Liver (tissue), 9 donors: ENCODE data around the gene RPS6KA5. TPM values are rescaled to one million over a fixed set of nuclear protein-coding genes. Genes with fewer than 3 reads are reported as not detected.

Experiments used
- DNase-seq: peaks from one replicate; pipeline ENCODE4 v3.0.0-alpha.2; 2017; ENCODE audit warnings: low spot score
- H3K27ac ChIP-seq, 2 donors: one replicate each; pipeline ENCODE4 v1.7.0; 2013; ENCODE audit warnings: inconsistent platforms in 2 of 2, low read length in 2 of 2, control low read depth in 1 of 2, low read depth in 1 of 2, mild to moderate bottlenecking in 1 of 2
- H3K27me3 ChIP-seq, 4 donors: one replicate each; pipeline versions ENCODE4 v1.6.1 to v1.7.0; 2013; ENCODE audit warnings: low read length in 3 of 4, inconsistent platforms in 1 of 4, mild to moderate bottlenecking in 1 of 4, moderate library complexity in 1 of 4; ENCODE audit not compliant: control insufficient read depth in 4 of 4, insufficient read depth in 4 of 4
- H3K36me3 ChIP-seq, 4 donors: one replicate each; pipeline versions ENCODE4 v1.6.1 to v1.7.0; 2013; ENCODE audit warnings: low read length in 3 of 4, mild to moderate bottlenecking in 3 of 4, low read depth in 1 of 4, moderate library complexity in 1 of 4; ENCODE audit not compliant: control insufficient read depth in 4 of 4, insufficient read depth in 3 of 4
- H3K4me1 ChIP-seq, 4 donors: one replicate each; pipeline versions ENCODE4 v1.6.1 to v1.7.0; 2013; ENCODE audit warnings: low read length in 3 of 4, mild to moderate bottlenecking in 3 of 4, moderate library complexity in 1 of 4; ENCODE audit not compliant: control insufficient read depth in 4 of 4, insufficient read depth in 4 of 4
- H3K4me3 ChIP-seq, 3 donors: one replicate each; pipeline versions ENCODE4 v1.6.1 to v1.7.0; 2013; ENCODE audit warnings: low read length in 3 of 3, control low read depth in 1 of 3, low read depth in 1 of 3, mild to moderate bottlenecking in 1 of 3
- H3K9ac ChIP-seq, 2 donors: one replicate each; pipeline ENCODE4 v1.7.0; 2013; ENCODE audit warnings: low read length in 2 of 2, mild to moderate bottlenecking in 2 of 2, moderate library complexity in 2 of 2, control low read depth in 1 of 2, low read depth in 1 of 2
- H3K9me3 ChIP-seq, 4 donors: one replicate each; pipeline versions ENCODE4 v1.6.1 to v1.7.0; 2013; ENCODE audit warnings: low read length in 3 of 4; ENCODE audit not compliant: control insufficient read depth in 4 of 4
- EGR1 ChIP-seq, 2 donors: IDR thresholded peaks; 2 replicates each; pipeline ENCODE4 v1.6.1; 2016 to 2018; ENCODE audit warnings: antibody characterized with exemption in 2 of 2, low read depth in 2 of 2
- FOXA2 ChIP-seq: IDR thresholded peaks from 2 replicates; pipeline ENCODE4 v1.6.1; 2016; ENCODE audit warnings: antibody characterized with exemption
- GABPA ChIP-seq, 2 donors: IDR thresholded peaks in 1 of 2; conservative IDR thresholded peaks in 1 of 2; 2 replicates each; pipeline ENCODE4 v1.6.1; 2016; ENCODE audit warnings: antibody characterized with exemption in 2 of 2, mild to moderate bottlenecking in 1 of 2, moderate library complexity in 1 of 2
- HNF4A ChIP-seq, 2 donors: conservative IDR thresholded peaks; 2 replicates each; pipeline ENCODE4 v1.6.1; 2016; ENCODE audit warnings: antibody characterized with exemption in 2 of 2, mild to moderate bottlenecking in 2 of 2
- NR2F2 ChIP-seq: IDR thresholded peaks from 2 replicates; pipeline ENCODE4 v1.6.1; 2016; ENCODE audit warnings: antibody characterized with exemption
- TAF1 ChIP-seq: conservative IDR thresholded peaks from 2 replicates; pipeline ENCODE4 v1.6.1; 2016; ENCODE audit warnings: antibody characterized with exemption, mild to moderate bottlenecking
- YY1 ChIP-seq: IDR thresholded peaks from 2 replicates; pipeline ENCODE4 v1.6.1; 2016; ENCODE audit warnings: antibody characterized with exemption, mild to moderate bottlenecking
- WGBS: extraction: QIAGEN DNeasy Blood & Tissue Kit; methylation state at CpG from one replicate; pipeline ENCODE4 v1.1.7; 2013; 5-methylcytosine and 5-hydroxymethylcytosine counted together
- polyA plus RNA-seq, 2 donors: library from polyadenylated mRNA; stranded (reverse) in 1 of 2; unstranded in 1 of 2; fragments of 200-250 nt in 1 of 2; fragments of >200 nt in 1 of 2; fragmentation: Nextera tagmentation in 1 of 2; extraction: Ambion mirVana in 1 of 2; gene quantifications; one replicate each; pipeline versions ENCODE4 v1.2.1 to v1.2.3, GENCODE V29; 2013 to 2015
- total RNA-seq, 2 donors: library from RNA; depleted of rRNA; stranded (reverse); fragments of >200 nt; gene quantifications; one replicate each; pipeline ENCODE4 v1.2.3, GENCODE V29; 2014
- TF ChIP-seq, protein P1 (sequence below): IDR thresholded peaks from 2 replicates; pipeline ENCODE4 v1.6.1; 2016; ENCODE audit warnings: antibody characterized with exemption, mild to moderate bottlenecking
- TF ChIP-seq, protein P2 (sequence below): IDR thresholded peaks from 2 replicates; pipeline ENCODE4 v1.6.1; 2016; ENCODE audit warnings: antibody characterized with exemption
- TF ChIP-seq, protein P3 (sequence below): IDR thresholded peaks from 2 replicates; pipeline ENCODE4 v1.6.1; 2016; ENCODE audit warnings: antibody characterized with exemption
- TF ChIP-seq, protein P4 (sequence below): IDR thresholded peaks from 2 replicates; pipeline ENCODE4 v1.6.1; 2016; ENCODE audit warnings: antibody characterized with exemption
- donor health status: healthy.
- donor health status: healthy.
- donor health status: healthy.
- donor health status: healthy.
- donor health status: healthy.

Gene RPS6KA5
- total and polyA plus RNA-seq, 4 donors: 0.52 to 2.3 (median 1.3) TPM

DNA sequence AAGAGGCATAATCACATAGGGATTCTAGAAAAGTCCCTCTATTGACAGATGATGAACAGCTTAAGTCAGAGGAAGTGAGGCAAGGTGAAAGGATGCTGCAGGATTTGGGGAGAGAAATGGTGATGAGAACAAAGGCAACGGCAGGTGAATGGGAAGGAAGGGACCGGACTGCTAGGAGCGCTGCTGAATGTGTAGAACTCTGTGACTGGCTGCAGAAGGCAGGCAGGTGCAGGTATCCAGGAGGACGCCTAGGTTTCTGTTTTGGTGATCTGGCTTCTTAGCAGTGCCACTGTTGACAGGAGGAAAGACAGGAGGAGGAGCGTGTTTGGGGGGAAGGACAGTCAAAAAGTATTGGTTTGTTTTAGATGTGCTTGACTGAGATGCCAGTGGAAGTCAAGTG, 185.8 kb downstream of the RPS6KA5 start (continued):
- TF ChIP-seq, protein P1, sequence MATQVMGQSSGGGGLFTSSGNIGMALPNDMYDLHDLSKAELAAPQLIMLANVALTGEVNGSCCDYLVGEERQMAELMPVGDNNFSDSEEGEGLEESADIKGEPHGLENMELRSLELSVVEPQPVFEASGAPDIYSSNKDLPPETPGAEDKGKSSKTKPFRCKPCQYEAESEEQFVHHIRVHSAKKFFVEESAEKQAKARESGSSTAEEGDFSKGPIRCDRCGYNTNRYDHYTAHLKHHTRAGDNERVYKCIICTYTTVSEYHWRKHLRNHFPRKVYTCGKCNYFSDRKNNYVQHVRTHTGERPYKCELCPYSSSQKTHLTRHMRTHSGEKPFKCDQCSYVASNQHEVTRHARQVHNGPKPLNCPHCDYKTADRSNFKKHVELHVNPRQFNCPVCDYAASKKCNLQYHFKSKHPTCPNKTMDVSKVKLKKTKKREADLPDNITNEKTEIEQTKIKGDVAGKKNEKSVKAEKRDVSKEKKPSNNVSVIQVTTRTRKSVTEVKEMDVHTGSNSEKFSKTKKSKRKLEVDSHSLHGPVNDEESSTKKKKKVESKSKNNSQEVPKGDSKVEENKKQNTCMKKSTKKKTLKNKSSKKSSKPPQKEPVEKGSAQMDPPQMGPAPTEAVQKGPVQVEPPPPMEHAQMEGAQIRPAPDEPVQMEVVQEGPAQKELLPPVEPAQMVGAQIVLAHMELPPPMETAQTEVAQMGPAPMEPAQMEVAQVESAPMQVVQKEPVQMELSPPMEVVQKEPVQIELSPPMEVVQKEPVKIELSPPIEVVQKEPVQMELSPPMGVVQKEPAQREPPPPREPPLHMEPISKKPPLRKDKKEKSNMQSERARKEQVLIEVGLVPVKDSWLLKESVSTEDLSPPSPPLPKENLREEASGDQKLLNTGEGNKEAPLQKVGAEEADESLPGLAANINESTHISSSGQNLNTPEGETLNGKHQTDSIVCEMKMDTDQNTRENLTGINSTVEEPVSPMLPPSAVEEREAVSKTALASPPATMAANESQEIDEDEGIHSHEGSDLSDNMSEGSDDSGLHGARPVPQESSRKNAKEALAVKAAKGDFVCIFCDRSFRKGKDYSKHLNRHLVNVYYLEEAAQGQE: no peak
- TF ChIP-seq FOXA2: no peak

DNA sequence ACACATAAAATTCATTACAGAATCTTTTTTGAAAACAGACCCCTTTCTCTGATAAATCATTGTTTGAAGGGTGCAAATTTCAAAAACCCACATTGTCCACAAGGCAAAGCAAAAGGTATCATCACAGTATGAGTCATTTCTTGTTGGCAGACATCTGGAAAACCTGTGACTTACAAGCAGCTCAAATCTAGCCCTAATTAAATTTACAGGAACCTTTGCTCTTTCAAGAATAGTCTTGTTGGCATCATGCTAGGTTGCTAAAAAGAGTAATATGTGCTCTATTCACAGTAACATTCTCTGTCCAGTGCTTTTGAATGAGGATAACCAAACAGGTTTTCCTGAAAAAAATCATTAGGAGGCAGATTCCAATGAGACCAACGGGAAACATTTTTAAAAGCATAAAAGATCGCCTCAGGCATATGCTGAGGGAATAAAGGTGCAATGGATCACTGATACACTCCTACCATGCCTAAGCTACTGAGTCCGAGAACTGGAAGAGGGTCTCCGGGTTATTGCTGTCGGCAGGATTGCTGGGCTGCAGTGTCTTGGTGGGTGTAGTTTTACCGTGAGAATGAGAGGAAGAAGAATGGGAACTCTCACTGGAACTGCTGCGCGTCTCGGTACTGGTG, 188.7 kb downstream of the RPS6KA5 start:
- TF ChIP-seq, protein P2, sequence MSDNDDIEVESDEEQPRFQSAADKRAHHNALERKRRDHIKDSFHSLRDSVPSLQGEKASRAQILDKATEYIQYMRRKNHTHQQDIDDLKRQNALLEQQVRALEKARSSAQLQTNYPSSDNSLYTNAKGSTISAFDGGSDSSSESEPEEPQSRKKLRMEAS: no peak
- TF ChIP-seq TAF1: no peak
- H3K4me1 ChIP-seq: no peaks in the 10 kb centered on the region
- no peak overlapping the region for H3K27ac ChIP-seq
- peaks cover 0 to 5% (median 2%) of the 10 kb centered on the region in 4 donors for H3K36me3 ChIP-seq
- 96% methylated on average over 9 of the region's 9 CpGs for WGBS
- no peak overlapping the region for H3K4me3 ChIP-seq
- H3K27me3 ChIP-seq: no peaks in the 10 kb centered on the region
- H3K9me3 ChIP-seq: no peaks in the 10 kb centered on the region
- no peak for DNase-seq
- H3K9ac ChIP-seq: no peak overlapping the region

DNA sequence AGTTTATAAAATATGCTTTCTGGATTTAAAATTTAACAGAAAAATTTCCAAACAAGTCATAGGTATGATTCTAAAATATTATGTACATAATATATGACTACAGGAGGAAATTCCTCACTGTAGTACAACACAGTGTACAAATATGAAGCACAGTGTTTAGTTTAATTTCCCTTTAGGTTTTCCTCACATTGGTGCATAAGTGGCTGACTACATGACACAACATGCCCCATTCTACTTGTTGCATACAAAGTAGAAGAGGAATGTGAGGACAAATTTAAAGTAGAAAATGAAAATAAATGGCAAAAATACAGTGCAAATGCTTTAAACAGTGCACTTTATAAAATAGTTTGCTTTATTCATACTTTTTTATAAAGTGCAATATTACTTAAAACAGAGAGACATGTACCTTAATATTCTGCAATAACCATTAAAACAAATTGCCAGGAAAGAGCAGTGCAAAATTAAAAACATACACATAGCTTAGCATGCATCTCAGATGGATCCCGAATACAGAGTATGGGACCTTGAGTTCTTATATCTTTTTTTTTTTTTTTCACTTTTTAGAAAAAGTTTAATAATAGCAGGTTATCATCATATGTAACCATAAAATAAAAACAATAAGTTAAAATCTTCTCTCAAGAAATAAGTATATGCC, 189.4 kb downstream of the RPS6KA5 start:
- 97% methylated on average over 1 of the region's 1 CpG for WGBS
- H3K4me1 ChIP-seq: no peaks in the 10 kb centered on the region
- H3K27ac ChIP-seq: no peak overlapping the region
- TF ChIP-seq HNF4A (conservative IDR thresholded peaks at IDR 0.05) (no peak), GABPA (IDR thresholded peaks at IDR 0.05 in 1 of 2, conservative IDR thresholded peaks at IDR 0.05 in 1 of 2) (no peak)
- no peak overlapping the region for H3K4me3 ChIP-seq
- DNase-seq: no peak
- H3K36me3 ChIP-seq: peaks cover 0 to 5% (median 2%) of the 10 kb centered on the region in 4 donors
- H3K9ac ChIP-seq: no peak overlapping the region
- no peaks in the 10 kb centered on the region for H3K9me3 ChIP-seq
- no peaks in the 10 kb centered on the region for H3K27me3 ChIP-seq

DNA sequence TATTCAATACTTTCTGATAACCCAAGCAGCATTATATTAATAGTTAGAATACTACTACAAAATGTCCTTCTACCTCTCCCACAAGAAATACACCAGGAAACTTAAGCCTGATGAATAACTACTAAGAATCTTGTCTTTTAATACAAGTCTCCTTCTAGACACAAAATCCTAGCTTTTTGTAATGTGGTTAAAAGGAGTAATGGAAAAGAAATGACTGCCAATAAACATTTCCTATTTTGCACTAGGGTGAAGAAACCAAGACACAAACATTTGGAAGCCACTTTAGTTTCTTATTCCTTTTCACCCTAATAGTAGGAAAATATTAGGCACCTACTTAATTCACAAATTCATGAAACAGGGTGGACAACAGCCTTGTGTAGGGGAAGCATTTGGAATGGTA, 192.9 kb downstream of the RPS6KA5 start:
- DNase-seq: no peak
- Histone ChIP-seq H3K4me1 (no peaks in the 10 kb centered on the region), H3K27me3 (no peaks in the 10 kb centered on the region), H3K36me3 (no peaks in the 10 kb centered on the region), H3K9me3 (no peaks in the 10 kb centered on the region), H3K4me3 (no peak overlapping the region), H3K9ac (no peak overlapping the region), H3K27ac (no peak overlapping the region)
- TF ChIP-seq YY1: no peak
- TF ChIP-seq, protein P3, sequence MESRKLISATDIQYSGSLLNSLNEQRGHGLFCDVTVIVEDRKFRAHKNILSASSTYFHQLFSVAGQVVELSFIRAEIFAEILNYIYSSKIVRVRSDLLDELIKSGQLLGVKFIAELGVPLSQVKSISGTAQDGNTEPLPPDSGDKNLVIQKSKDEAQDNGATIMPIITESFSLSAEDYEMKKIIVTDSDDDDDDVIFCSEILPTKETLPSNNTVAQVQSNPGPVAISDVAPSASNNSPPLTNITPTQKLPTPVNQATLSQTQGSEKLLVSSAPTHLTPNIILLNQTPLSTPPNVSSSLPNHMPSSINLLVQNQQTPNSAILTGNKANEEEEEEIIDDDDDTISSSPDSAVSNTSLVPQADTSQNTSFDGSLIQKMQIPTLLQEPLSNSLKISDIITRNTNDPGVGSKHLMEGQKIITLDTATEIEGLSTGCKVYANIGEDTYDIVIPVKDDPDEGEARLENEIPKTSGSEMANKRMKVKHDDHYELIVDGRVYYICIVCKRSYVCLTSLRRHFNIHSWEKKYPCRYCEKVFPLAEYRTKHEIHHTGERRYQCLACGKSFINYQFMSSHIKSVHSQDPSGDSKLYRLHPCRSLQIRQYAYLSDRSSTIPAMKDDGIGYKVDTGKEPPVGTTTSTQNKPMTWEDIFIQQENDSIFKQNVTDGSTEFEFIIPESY: no peak
- TF ChIP-seq EGR1 (IDR thresholded peaks at IDR 0.05; ENCODE audit: low read depth in 2 of 2): no peak
- TF ChIP-seq, protein P1: no peak
- no peak for TF ChIP-seq NR2F2
- TF ChIP-seq, protein P4, sequence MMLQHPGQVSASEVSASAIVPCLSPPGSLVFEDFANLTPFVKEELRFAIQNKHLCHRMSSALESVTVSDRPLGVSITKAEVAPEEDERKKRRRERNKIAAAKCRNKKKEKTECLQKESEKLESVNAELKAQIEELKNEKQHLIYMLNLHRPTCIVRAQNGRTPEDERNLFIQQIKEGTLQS: no peak
